ENCODE results near the gene SNRPB2.

Gene SNRPB2

DNA sequence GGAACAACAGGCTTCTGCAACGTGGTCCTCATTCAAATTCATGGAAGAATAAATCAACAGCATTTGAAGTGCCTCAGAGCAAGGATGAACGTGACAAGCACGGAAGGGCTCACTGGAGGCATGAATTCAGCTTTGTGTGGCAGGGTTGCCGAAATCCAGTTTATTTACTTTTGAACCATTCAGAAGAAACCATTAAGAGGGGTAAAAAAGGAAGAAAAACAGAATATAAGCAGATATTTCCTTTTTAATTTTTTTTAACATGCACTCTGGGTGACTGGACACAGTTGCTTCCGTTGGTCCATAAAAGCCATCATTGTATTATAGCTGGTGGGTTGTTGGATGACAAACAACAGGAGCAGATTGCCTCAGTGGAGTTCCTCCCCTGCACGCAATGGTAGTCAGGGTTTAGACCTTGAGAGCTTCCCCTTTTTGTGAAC is 17.3 kb upstream of the SNRPB2 start:
- Histone ChIP-seq H3K4me3 (no peak overlapping the region), H3K27me3 (no peaks in the 10 kb centered on the region), H3K4me1 (no peaks in the 10 kb centered on the region), H3K27ac (no peak overlapping the region), H3K36me3 (no peaks in the 10 kb centered on the region), H3K9me3 (no peaks in the 10 kb centered on the region)
- TF ChIP-seq, protein P1, sequence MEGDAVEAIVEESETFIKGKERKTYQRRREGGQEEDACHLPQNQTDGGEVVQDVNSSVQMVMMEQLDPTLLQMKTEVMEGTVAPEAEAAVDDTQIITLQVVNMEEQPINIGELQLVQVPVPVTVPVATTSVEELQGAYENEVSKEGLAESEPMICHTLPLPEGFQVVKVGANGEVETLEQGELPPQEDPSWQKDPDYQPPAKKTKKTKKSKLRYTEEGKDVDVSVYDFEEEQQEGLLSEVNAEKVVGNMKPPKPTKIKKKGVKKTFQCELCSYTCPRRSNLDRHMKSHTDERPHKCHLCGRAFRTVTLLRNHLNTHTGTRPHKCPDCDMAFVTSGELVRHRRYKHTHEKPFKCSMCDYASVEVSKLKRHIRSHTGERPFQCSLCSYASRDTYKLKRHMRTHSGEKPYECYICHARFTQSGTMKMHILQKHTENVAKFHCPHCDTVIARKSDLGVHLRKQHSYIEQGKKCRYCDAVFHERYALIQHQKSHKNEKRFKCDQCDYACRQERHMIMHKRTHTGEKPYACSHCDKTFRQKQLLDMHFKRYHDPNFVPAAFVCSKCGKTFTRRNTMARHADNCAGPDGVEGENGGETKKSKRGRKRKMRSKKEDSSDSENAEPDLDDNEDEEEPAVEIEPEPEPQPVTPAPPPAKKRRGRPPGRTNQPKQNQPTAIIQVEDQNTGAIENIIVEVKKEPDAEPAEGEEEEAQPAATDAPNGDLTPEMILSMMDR (IDR thresholded peaks at IDR 0.05): no peak
- intact Hi-C loops (cut with DNase I; ENCODE audit: low total_unique reads): no loop called here
- no peak for DNase-seq

DNA sequence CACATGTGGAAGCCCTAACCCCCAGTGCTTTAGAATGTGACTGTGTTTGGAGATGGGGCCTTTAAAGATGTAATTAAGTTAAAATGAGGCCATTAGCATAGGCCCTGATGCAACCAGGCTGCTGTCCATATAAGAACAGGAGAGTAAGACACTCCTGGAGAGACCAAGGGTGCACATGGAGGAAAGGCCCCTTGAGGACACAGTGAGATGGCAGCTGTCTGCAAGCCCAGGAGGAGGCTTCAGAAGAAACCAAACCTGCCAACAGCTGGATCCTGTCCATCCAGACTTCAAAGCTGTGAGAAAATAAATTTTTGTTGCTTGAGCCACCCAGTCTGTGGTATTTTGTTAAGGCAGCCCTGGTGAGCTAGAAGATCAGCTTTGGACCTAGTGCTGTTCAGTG is 16.8 kb upstream of the SNRPB2 start:
- Histone ChIP-seq H3K27me3 (no peaks in the 10 kb centered on the region), H3K9me3 (no peaks in the 10 kb centered on the region), H3K27ac (no peak overlapping the region), H3K36me3 (no peaks in the 10 kb centered on the region), H3K4me3 (no peak overlapping the region), H3K4me1 (no peaks in the 10 kb centered on the region)
- no peak for DNase-seq
- intact Hi-C loops (cut with DNase I; ENCODE audit: low total_unique reads): no loop called here
- TF ChIP-seq, protein P1 (IDR thresholded peaks at IDR 0.05): no peak

DNA sequence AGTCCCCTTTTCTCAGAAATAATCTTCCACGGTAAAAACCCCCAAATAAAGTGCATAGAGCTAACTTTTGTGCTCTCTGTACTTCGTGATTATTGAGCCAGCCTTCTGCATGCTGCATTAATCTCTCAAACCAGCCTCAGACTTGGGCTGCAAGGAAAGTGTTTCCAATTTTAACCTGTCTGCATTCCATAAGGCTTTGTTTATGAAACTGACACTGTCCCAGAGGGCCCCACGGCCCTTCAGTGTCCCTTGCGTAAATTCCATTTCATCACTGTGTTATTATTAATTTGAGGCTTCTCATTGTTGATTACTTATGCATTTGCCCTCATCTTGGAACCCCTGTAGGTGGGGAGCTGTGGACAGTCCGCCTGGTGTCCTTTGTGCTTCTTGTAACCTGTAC is 15.6 kb upstream of the SNRPB2 start:
- no peaks in the 10 kb centered on the region for H3K27me3 ChIP-seq
- intact Hi-C loops (cut with DNase I; ENCODE audit: low total_unique reads): no loop called here
- TF ChIP-seq, protein P1 (IDR thresholded peaks at IDR 0.05): no peak
- H3K9me3 ChIP-seq: no peaks in the 10 kb centered on the region
- H3K4me1 ChIP-seq: no peaks in the 10 kb centered on the region
- H3K27ac ChIP-seq: no peak overlapping the region
- DNase-seq: no peak
- no peak overlapping the region for H3K4me3 ChIP-seq
- H3K36me3 ChIP-seq: no peaks in the 10 kb centered on the region

DNA sequence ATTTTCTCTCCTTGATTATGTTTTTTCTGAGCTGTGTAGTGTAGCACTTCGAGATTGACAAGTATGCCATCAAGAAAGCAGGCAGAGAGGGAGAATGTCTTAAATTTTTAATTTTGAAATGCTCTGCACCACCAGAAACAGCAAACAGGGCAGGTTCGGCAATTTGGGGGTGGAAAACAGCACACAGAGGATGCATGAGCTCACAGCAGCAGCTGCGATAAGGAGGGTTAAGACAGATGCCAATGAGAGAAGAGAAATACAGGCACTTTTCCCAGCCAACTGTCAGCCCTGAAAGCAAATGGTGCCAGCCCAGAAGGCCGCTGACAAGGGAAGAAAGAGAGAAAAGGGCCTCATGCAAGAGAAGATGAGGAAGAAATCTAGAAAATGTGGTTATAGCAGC is 15.1 kb upstream of the SNRPB2 start:
- H3K27ac ChIP-seq: no peak overlapping the region
- no peaks in the 10 kb centered on the region for H3K4me1 ChIP-seq
- intact Hi-C loops (cut with DNase I; ENCODE audit: low total_unique reads): no loop called here
- DNase-seq: no peak
- no peaks in the 10 kb centered on the region for H3K36me3 ChIP-seq
- no peaks in the 10 kb centered on the region for H3K9me3 ChIP-seq
- TF ChIP-seq, protein P1 (IDR thresholded peaks at IDR 0.05): no peak
- no peak overlapping the region for H3K4me3 ChIP-seq
- no peaks in the 10 kb centered on the region for H3K27me3 ChIP-seq

DNA sequence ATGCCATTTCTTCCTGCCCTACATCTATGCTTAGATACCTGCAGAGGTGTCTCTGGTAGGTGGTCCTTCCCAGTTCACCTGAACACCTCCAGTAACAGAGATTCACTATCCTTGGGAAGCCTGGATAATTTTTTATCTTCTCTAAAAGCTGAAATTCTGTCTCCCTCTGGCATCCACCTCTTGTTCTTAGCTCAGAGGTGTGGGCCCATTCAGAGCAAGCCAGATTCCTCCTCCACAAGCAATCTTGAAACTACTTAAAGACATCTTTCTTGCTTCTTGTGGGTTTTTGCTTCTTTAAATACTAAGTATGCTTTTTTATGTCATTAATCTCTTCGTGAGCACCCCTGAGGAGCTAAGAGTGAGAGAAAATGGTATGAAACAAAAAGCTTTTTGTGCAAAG is 10.4 kb upstream of the SNRPB2 start:
- Histone ChIP-seq H3K27me3 (peaks cover 0 to 2% of the 10 kb centered on the region in 2 donors), H3K27ac (no peak overlapping the region), H3K36me3 (no peaks in the 10 kb centered on the region), H3K4me1 (no peaks in the 10 kb centered on the region), H3K9me3 (no peaks in the 10 kb centered on the region), H3K4me3 (no peak overlapping the region)
- intact Hi-C loops (cut with DNase I; ENCODE audit: low total_unique reads): no loop called here
- TF ChIP-seq, protein P1 (IDR thresholded peaks at IDR 0.05): no peak
- no peak for DNase-seq

DNA sequence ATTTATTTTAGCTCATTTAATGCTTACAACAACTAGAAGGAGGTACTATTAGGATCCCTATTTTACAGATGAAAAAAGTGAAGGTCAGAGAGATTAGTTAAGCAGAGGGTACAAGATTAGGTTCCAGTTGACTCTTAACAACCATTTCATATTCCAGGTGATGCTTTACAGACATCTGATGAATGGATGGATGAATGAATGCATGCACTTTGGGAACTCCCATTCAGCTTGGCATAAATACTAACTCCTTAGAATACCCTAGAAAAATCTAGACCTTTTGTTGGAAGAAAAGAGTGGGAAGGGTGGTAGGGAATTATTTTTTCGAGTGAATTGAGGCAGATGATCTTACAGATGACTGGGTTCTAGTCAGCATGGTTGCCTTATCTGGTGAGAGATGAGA is 746 bp upstream of the SNRPB2 start:
- peak overlapping the region; percentile 80 to 86 for H3K27ac ChIP-seq
- peaks cover 9 to 21% (median 16%) of the 10 kb centered on the region in 3 donors for H3K36me3 ChIP-seq
- no peaks in the 10 kb centered on the region for H3K9me3 ChIP-seq
- intact Hi-C loops (cut with DNase I; ENCODE audit: low total_unique reads): no loop called here
- H3K4me1 ChIP-seq: peaks cover 0 to 19% (median 11%) of the 10 kb centered on the region in 4 donors
- TF ChIP-seq, protein P1 (IDR thresholded peaks at IDR 0.05): no peak
- DNase-seq: no peak
- H3K27me3 ChIP-seq: peaks cover 0 to 6% of the 10 kb centered on the region in 2 donors
- H3K4me3 ChIP-seq: peak overlapping the region; percentile 84 to 99
